HG03108 (cell line): ENCODE measurements around the gene PWWP2B.

Experiments used
- ATAC-seq: cut with Tn5 transposase; IDR thresholded peaks from one replicate; pipeline ENCODE4 v1.9.1; 2021; ENCODE audit warnings: moderate library complexity; ENCODE audit not compliant: unreplicated experiment

Gene PWWP2B

GRCh38 chr10:132466520-132467463, 69.8 kb downstream of the PWWP2B start:
- no peak for ATAC-seq
